Measurements from ENCODE around the gene RPEL1.

The RPEL1 gene

GRCh38 chr10:103281753-103282152, 36.1 kb downstream of the RPEL1 start:
- DNase-seq: peak; percentile 86

DNA sequence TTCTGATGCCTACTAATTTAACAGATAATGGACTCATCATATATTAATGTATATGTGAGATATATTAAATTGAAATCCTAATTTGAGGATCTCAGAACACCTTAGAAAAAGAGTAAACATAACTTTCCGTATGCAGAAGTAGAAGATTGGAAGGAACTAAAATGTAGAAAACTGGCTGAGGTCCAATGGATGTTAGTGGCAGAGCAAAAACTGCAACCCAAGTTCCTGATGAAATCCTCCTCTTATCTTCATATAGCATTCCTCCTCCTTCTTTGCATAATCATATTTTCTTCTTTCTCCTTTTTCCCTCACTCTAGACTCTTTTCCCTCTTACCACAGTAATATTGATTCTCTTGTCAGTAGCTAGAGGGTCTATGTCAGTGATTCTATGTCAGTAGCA, 37.3 kb downstream of the RPEL1 start:
- no peak for DNase-seq

GRCh38 chr10:103284170-103284569, 38.5 kb downstream of the RPEL1 start:
- DNase-seq: no peak

DNA sequence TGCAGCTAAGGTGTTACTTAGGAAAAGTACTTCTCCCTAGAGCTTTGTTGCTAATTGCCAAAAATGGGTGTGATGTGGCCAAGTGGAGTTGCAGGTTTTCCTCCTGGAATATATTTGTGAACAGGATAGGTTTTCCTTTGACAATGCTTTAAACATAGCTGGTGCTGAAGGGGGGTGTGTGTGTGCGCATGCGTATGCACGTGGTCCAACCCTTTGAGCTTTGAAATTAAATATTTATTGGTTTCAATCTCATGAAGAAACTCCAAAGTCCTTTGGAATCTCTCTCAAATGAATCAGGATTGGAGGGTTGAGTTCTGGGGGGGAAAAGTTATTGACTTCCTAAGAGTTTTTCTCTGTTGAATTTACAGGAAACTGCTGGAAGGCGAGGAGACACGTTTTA, 42.3 kb downstream of the RPEL1 start:
- no peak for DNase-seq

- no peak for DNase-seq
Observed at GRCh38 chr10:103291588-103291987, 45.9 kb downstream of the RPEL1 start.

GRCh38 chr10:103295374-103296015, 49.8 kb downstream of the RPEL1 start:
- no peak for DNase-seq

Data from NCI-H510A (cell line).